DND-41 (cell line): ENCODE data around the gene PRDM15.
A peak's percentile ranks its signal among the peaks of the same experiment; 100 is the strongest.

Source experiments
- ATAC-seq: fragments of 200-7000 bp; cut with Tn5 transposase; 3 replicates; pipeline ENCODE4 v1.9.1; 2021; ENCODE audit warnings: low read depth; ENCODE audit not compliant: insufficient read depth
- DNase-seq: peaks from one replicate; pipeline ENCODE4 v3.0.0-alpha.2; 2020
- H2AFZ ChIP-seq: 2 replicates; pipeline ENCODE4 v1.6.0; 2012; ENCODE audit warnings: low read depth, low read length
- H3K27ac ChIP-seq: 2 replicates; pipeline ENCODE4 v1.5.1; 2012; ENCODE audit warnings: low read length, inconsistent platforms
- H3K27me3 ChIP-seq: fragments of 200-600 bp; sonication (generic); 2 replicates; pipeline ENCODE4 v1.6.0; 2012; ENCODE audit warnings: low read length, mild to moderate bottlenecking, inconsistent platforms; ENCODE audit not compliant: insufficient read depth, poor library complexity
- H3K36me3 ChIP-seq: 2 replicates; pipeline ENCODE4 v1.5.1; 2012; ENCODE audit warnings: low read length, inconsistent platforms; ENCODE audit not compliant: insufficient read depth
- H3K4me1 ChIP-seq: 2 replicates; pipeline ENCODE4 v1.5.1; 2012; ENCODE audit warnings: mild to moderate bottlenecking, low read length; ENCODE audit not compliant: insufficient read depth
- H3K4me2 ChIP-seq: 2 replicates; pipeline ENCODE4 v1.6.0; 2012; ENCODE audit warnings: mild to moderate bottlenecking, moderate library complexity, low read length, inconsistent platforms; ENCODE audit not compliant: insufficient read depth
- H3K4me3 ChIP-seq, 2 experiments: fragments of 200-600 bp in 1 of 2; shearing (Covaris generic) in 1 of 2; 2 replicates each; pipeline ENCODE4 v1.5.1; 2012 to 2016; ENCODE audit warnings: inconsistent platforms in 2 of 2, low read length in 2 of 2, mild to moderate bottlenecking in 2 of 2, low read depth in 1 of 2, moderate library complexity in 1 of 2
- H3K79me2 ChIP-seq: 2 replicates; pipeline ENCODE4 v1.6.0; 2012; ENCODE audit warnings: low read length, inconsistent platforms; ENCODE audit not compliant: insufficient read depth
- H3K9ac ChIP-seq: 2 replicates; pipeline ENCODE4 v1.6.0; 2012; ENCODE audit warnings: low read depth, mild to moderate bottlenecking, inconsistent platforms, low read length, moderate library complexity
- H3K9me3 ChIP-seq: 2 replicates; pipeline ENCODE4 v1.5.1; 2012; ENCODE audit warnings: low read length, moderate library complexity, mild to moderate bottlenecking, inconsistent platforms; ENCODE audit not compliant: insufficient read depth, severe bottlenecking
- H4K20me1 ChIP-seq: 2 replicates; pipeline ENCODE4 v1.6.0; 2012; ENCODE audit warnings: low read length; ENCODE audit not compliant: insufficient read depth
- EZH2 ChIP-seq: IDR thresholded peaks from 3 replicates; pipeline ENCODE4 v1.6.1; 2012; ENCODE audit warnings: borderline replicate concordance, low read depth, mild to moderate bottlenecking, moderate library complexity, low read length, inconsistent platforms; ENCODE audit not compliant: severe bottlenecking
- TF ChIP-seq, protein P1 (sequence below): IDR thresholded peaks from 2 replicates; pipeline ENCODE4 v1.5.1; 2012; ENCODE audit warnings: borderline replicate concordance, low read length, moderate library complexity, mild to moderate bottlenecking; ENCODE audit not compliant: poor library complexity, severe bottlenecking; ENCODE audit errors: extremely low read depth

PRDM15 gene

GRCh38 chr21:41810597-41810932 is 68.6 kb downstream of the PRDM15 start:
- Histone ChIP-seq H3K27me3 (no peaks in the 10 kb centered on the region), H3K27ac (0 out of 2 replicates have a peak overlapping the region, but pooled peaks have one; percentile 0), H3K79me2 (peaks cover 5% of the 10 kb centered on the region), H3K9me3 (no peaks in the 10 kb centered on the region), H4K20me1 (no peaks in the 10 kb centered on the region), H3K36me3 (peaks cover 73% of the 10 kb centered on the region), H2AFZ (no peak overlapping the region), H3K4me2 (no peak overlapping the region), H3K4me3 (no peak overlapping the region), H3K4me1 (no peaks in the 10 kb centered on the region), H3K9ac (no peak overlapping the region)
- TF ChIP-seq, protein P1, sequence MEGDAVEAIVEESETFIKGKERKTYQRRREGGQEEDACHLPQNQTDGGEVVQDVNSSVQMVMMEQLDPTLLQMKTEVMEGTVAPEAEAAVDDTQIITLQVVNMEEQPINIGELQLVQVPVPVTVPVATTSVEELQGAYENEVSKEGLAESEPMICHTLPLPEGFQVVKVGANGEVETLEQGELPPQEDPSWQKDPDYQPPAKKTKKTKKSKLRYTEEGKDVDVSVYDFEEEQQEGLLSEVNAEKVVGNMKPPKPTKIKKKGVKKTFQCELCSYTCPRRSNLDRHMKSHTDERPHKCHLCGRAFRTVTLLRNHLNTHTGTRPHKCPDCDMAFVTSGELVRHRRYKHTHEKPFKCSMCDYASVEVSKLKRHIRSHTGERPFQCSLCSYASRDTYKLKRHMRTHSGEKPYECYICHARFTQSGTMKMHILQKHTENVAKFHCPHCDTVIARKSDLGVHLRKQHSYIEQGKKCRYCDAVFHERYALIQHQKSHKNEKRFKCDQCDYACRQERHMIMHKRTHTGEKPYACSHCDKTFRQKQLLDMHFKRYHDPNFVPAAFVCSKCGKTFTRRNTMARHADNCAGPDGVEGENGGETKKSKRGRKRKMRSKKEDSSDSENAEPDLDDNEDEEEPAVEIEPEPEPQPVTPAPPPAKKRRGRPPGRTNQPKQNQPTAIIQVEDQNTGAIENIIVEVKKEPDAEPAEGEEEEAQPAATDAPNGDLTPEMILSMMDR: no peak
- TF ChIP-seq EZH2: no peak
- DNase-seq: no peak
- no peak for ATAC-seq

- H3K27ac ChIP-seq: no peak overlapping the region
- TF ChIP-seq, protein P1: no peak
- no peak for TF ChIP-seq EZH2
- H3K79me2 ChIP-seq: peaks cover 5% of the 10 kb centered on the region
- no peaks in the 10 kb centered on the region for H3K4me1 ChIP-seq
- peaks cover 72% of the 10 kb centered on the region for H3K36me3 ChIP-seq
- no peak for ATAC-seq
- no peak overlapping the region for H3K9ac ChIP-seq
- DNase-seq: no peak
- H3K9me3 ChIP-seq: no peaks in the 10 kb centered on the region
- no peak overlapping the region for H3K4me2 ChIP-seq
- no peak overlapping the region for H3K4me3 ChIP-seq
- H4K20me1 ChIP-seq: no peaks in the 10 kb centered on the region
- no peaks in the 10 kb centered on the region for H3K27me3 ChIP-seq
- no peak overlapping the region for H2AFZ ChIP-seq
Measured at GRCh38 chr21:41809891-41810596, 69.1 kb downstream of the PRDM15 start.

GRCh38 chr21:41808846-41809245 is 70.3 kb downstream of the PRDM15 start:
- ATAC-seq (no peak), DNase-seq (no peak)
- Histone ChIP-seq H2AFZ (no peak overlapping the region), H3K36me3 (peaks cover 76% of the 10 kb centered on the region), H3K27ac (no peak overlapping the region), H3K9ac (no peak overlapping the region), H3K27me3 (no peaks in the 10 kb centered on the region), H3K4me2 (no peak overlapping the region), H3K79me2 (peaks cover 5% of the 10 kb centered on the region), H3K4me1 (no peaks in the 10 kb centered on the region), H3K9me3 (no peaks in the 10 kb centered on the region), H3K4me3 (no peak overlapping the region), H4K20me1 (no peaks in the 10 kb centered on the region)
- TF ChIP-seq EZH2: no peak
- TF ChIP-seq, protein P1: no peak
